ENCODE results near the gene LRRK2. TPM values are rescaled to one million over a fixed set of nuclear protein-coding genes. Genes with fewer than 3 reads are reported as not detected.

LRRK2 gene
- total RNA-seq, 1 experiment from 2014 or later: 0.26 TPM

- H2AFZ ChIP-seq: no peak overlapping the region
- ChIA-PET CTCF (no interaction called here), POLR2A (ENCODE audit: unreplicated experiment) (no interaction called here)
Measured at GRCh38 chr12:40405419-40405818, 180.6 kb downstream of the LRRK2 start.

More at GRCh38 chr12:40405419-40405818, 180.6 kb downstream of the LRRK2 start:
- no peaks in the 10 kb centered on the region for H3K4me1 ChIP-seq (replicated peaks; ENCODE audit: insufficient read depth)
- no peaks in the 10 kb centered on the region for H3K79me2 ChIP-seq (ENCODE audit: low read depth)
- no peaks in the 10 kb centered on the region for H3K27me3 ChIP-seq (ENCODE audit: insufficient read depth, low read depth)
- H3K9me3 ChIP-seq (ENCODE audit: insufficient read depth, low read depth): no peaks in the 10 kb centered on the region
- BruUV-seq (replicated peaks): no TSS peak
- TF ChIP-seq CTCF (conservative IDR thresholded peaks at IDR 0.05) (no peak), EZH2 (IDR thresholded peaks at IDR 0.05; ENCODE audit: low read depth) (no peak)
- no peak overlapping the region for H3K4me2 ChIP-seq
- H3K27ac ChIP-seq: no peak overlapping the region
- H3K36me3 ChIP-seq (ENCODE audit: low read depth): no peaks in the 10 kb centered on the region
- no peak for DNase-seq
- H3F3A ChIP-seq (ENCODE audit: insufficient read depth, low read depth): no peaks in the 10 kb centered on the region
- H3K4me3 ChIP-seq: no peak overlapping the region
- H3K9me2 ChIP-seq (ENCODE audit: insufficient read depth): no peaks in the 10 kb centered on the region
- intact Hi-C loops (cut with micrococcal nuclease; ENCODE audit: unreplicated experiment): no loop called here
- no peaks in the 10 kb centered on the region for H4K20me1 ChIP-seq (ENCODE audit: insufficient read depth)

Other genes with a start within 250 kb of the LRRK2 start
- gene SLC2A13, start 118.9 kb upstream of the LRRK2 start, total RNA-seq (2021): 1.0 and 1.6 TPM in 2 replicates